ENCODE data around the gene SPA17. TPM values are rescaled to one million over a fixed set of nuclear protein-coding genes. Genes with fewer than 3 reads are reported as not detected.

Gene SPA17
- total RNA-seq, 1 donor from 2014 or later: 4.8 TPM

DNA sequence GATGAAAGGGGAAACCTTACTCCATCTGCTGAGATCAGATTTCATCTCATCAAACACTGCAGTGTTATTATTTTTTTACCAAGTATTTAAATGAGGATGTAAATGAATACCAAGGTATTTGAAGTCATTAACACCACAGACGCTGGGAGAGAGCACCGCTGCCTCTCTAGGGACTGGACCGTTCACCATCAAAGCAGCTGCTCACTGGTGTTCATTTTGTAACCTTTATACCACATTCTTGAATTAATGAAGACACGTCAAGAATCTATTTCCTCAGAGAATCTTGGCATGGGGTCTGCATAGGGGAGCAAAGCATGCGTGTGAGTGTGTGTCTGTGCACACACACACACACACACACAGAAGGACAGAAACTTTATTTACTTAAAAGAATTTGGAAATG lies 15.8 kb upstream of the SPA17 start:
- DNase-seq: no peak
- Histone ChIP-seq H3K4me1 (no peaks in the 10 kb centered on the region), H3K27me3 (no peaks in the 10 kb centered on the region), H3K36me3 (no peaks in the 10 kb centered on the region), H3K27ac (no peak overlapping the region), H3K9me3 (no peaks in the 10 kb centered on the region), H3K4me3 (no peak overlapping the region)
- no peak for ATAC-seq
- no peak for TF ChIP-seq CTCF (IDR thresholded peaks at IDR 0.05)
- intact Hi-C loops (cut with DNase I): no loop called here

DNA sequence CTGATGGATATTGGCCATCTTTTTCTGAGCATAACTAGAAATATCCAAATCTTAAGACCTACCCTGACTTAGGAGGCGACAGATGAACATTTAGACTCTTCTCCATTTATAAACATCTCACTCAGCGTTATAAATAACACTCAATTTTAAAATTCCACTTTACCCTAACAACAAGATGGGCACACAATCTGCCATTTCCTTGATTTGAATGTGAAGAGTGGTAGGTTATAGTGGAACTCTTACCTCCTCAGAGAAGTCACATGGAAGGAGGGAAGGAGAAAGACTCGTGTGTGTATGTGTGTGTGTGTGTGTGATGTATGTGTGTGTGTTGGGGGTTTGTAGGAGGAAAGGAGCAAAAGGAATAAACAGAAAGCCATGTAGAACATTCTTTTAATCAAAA lies 15.2 kb upstream of the SPA17 start:
- Histone ChIP-seq H3K4me1 (no peaks in the 10 kb centered on the region), H3K9me3 (no peaks in the 10 kb centered on the region), H3K36me3 (no peaks in the 10 kb centered on the region), H3K4me3 (no peak overlapping the region), H3K27ac (no peak overlapping the region), H3K27me3 (no peaks in the 10 kb centered on the region)
- intact Hi-C loops (cut with DNase I): no loop called here
- DNase-seq (no peak), ATAC-seq (no peak)
- no peak for TF ChIP-seq CTCF (IDR thresholded peaks at IDR 0.05)

- DNase-seq: no peak
- H3K27ac ChIP-seq: no peak overlapping the region
- ATAC-seq: no peak
- H3K36me3 ChIP-seq: peaks cover under 1% of the 10 kb centered on the region
- H3K4me1 ChIP-seq: no peaks in the 10 kb centered on the region
- no peak for TF ChIP-seq CTCF (IDR thresholded peaks at IDR 0.05)
- intact Hi-C loops (cut with DNase I): no loop called here
- H3K27me3 ChIP-seq: no peaks in the 10 kb centered on the region
- H3K9me3 ChIP-seq: no peaks in the 10 kb centered on the region
- no peak overlapping the region for H3K4me3 ChIP-seq
Measured at GRCh38 chr11:124658986-124659385, 14.7 kb upstream of the SPA17 start.

GRCh38 chr11:124661553-124661952 lies 12.2 kb upstream of the SPA17 start:
- Histone ChIP-seq H3K27ac (no peak overlapping the region), H3K27me3 (no peaks in the 10 kb centered on the region), H3K9me3 (no peaks in the 10 kb centered on the region), H3K36me3 (peaks cover 16% of the 10 kb centered on the region), H3K4me3 (no peak overlapping the region), H3K4me1 (no peaks in the 10 kb centered on the region)
- ATAC-seq (no peak), DNase-seq (no peak)
- intact Hi-C loops (cut with DNase I): no loop called here
- no peak for TF ChIP-seq CTCF (IDR thresholded peaks at IDR 0.05)

- Histone ChIP-seq H3K27me3 (no peaks in the 10 kb centered on the region), H3K4me1 (no peaks in the 10 kb centered on the region), H3K36me3 (peaks cover 19% of the 10 kb centered on the region), H3K4me3 (no peak overlapping the region), H3K27ac (no peak overlapping the region), H3K9me3 (no peaks in the 10 kb centered on the region)
- TF ChIP-seq CTCF (IDR thresholded peaks at IDR 0.05): no peak
- no peak for DNase-seq
- ATAC-seq: no peak
- intact Hi-C loops (cut with DNase I): no loop called here
Measured at GRCh38 chr11:124662106-124662505, 11.6 kb upstream of the SPA17 start.

DNA sequence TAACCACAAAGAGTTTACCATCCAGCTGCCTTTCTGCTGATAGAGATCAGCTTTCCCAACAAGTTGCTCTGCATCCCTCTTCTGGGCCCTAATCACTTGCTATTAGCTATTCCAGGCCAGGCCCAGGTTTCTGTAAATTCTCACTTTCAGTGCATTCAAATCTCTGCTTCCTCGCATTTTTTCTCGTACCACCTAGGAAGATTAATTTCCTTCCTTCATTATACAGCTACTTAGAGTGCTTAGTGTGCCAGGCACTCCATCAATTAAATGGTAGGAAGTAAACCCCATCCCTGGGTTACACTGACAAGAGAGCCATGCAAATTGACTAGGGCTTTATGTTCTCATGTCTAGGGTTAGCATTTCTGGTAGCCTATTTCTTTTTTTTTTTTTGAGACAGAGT lies 9.8 kb upstream of the SPA17 start:
- no peaks in the 10 kb centered on the region for H3K4me1 ChIP-seq
- DNase-seq (no peak), ATAC-seq (no peak)
- H3K27ac ChIP-seq: no peak overlapping the region
- H3K27me3 ChIP-seq: no peaks in the 10 kb centered on the region
- TF ChIP-seq CTCF (IDR thresholded peaks at IDR 0.05): no peak
- peaks cover 22% of the 10 kb centered on the region for H3K36me3 ChIP-seq
- no peak overlapping the region for H3K4me3 ChIP-seq
- no peaks in the 10 kb centered on the region for H3K9me3 ChIP-seq
- intact Hi-C loops (cut with DNase I): no loop called here

All from upper lobe of right lung (tissue), 1 donor.